Measurements from ENCODE around the gene CYP1B1. TPM values are rescaled to one million over a fixed set of nuclear protein-coding genes. Genes with fewer than 3 reads are reported as not detected.

Gene CYP1B1
- total and polyA plus RNA-seq, 2 of the 4 experiments (the other 2 are of a cell fraction), result 0.65 to 1.1 TPM

GRCh38 chr2:38093527-38094165 lies 17.7 kb upstream of the CYP1B1 start:
- ChIA-PET POLR2A (ENCODE audit: unreplicated experiment) (interaction anchor here (1.0 kb wide), 1 partner anchor 17 kb away, joined by 4 read pairs; no protein-coding TSS in a partner anchor), CTCF (no interaction called here)
- Histone ChIP-seq H2AK9ac (replicated peaks; ENCODE audit: low read depth, low read length, poor library complexity) (peak overlapping the region; percentile 7), H3K18ac (ENCODE audit: low read depth, low read length) (peak overlapping the region; percentile 48; the same call in 1 of the 2 replicates), H3K4me3 (ENCODE audit: insufficient read depth, low read depth, low read length) (no peak overlapping the region), H3K4ac (ENCODE audit: low read depth, low read length) (peak overlapping the region; percentile 72; the same call in 1 of the 2 replicates), H2BK15ac (ENCODE audit: low read depth, low read length) (peak overlapping the region; percentile 24; the same call in 1 of the 3 replicates), H2BK5ac (ENCODE audit: low read depth, low read length, poor library complexity, severe bottlenecking) (no peak overlapping the region), H3K9ac (ENCODE audit: low read depth, low read length) (no peak overlapping the region), H4K8ac (ENCODE audit: low read depth in 2 of 2, low read length in 2 of 2) (peak overlapping the region; percentile 7 to 55; a peak in 2 of 4 replicates), H4K91ac (ENCODE audit: insufficient read depth, low read depth, low read length) (peak overlapping the region; percentile 43; the same call in 1 of the 2 replicates), H3K4me2 (ENCODE audit: low read depth, low read length) (no peak overlapping the region), H3K79me1 (ENCODE audit: low read depth in 1 of 2, low read length in 2 of 2) (no peaks in the 10 kb centered on the region), H2AK5ac (ENCODE audit: low read depth, low read length) (peak overlapping the region; percentile 11), H3K27me3 (ENCODE audit: control insufficient read depth, insufficient read depth, low read length) (peaks cover 9% of the 10 kb centered on the region; the same call in 1 of the 2 replicates), H3K9me1 (ENCODE audit: insufficient read depth, low read length) (peaks cover 19% of the 10 kb centered on the region), H2BK120ac (ENCODE audit: low read depth, low read length) (peak overlapping the region; percentile 61), H3K14ac (replicated peaks; ENCODE audit: low read depth, low read length) (0 out of 2 replicates have a peak overlapping the region, but pooled peaks have one; percentile 35), H4K20me1 (ENCODE audit: insufficient read depth, low read length) (no peaks in the 10 kb centered on the region), H3K4me1 (ENCODE audit: control insufficient read depth, insufficient read depth, low read length) (peaks cover 21% of the 10 kb centered on the region), H3K23ac (ENCODE audit: low read depth, low read length) (no peak overlapping the region), H3K36me3 (ENCODE audit: control insufficient read depth, insufficient read depth, low read length) (no peaks in the 10 kb centered on the region), H3K9me3 (ENCODE audit: control insufficient read depth, insufficient read depth, low read length) (no peaks in the 10 kb centered on the region), H2BK20ac (ENCODE audit: low read depth, low read length) (peak overlapping the region; percentile 73), H3K56ac (ENCODE audit: extremely low read depth, insufficient read depth, low read length) (no peak overlapping the region), H3K27ac (ENCODE audit: insufficient read depth, low read length) (peak overlapping the region; percentile 38; the same call in 1 of the 2 replicates), H2AFZ (replicated peaks; ENCODE audit: low read length, poor library complexity) (no peak overlapping the region), H4K5ac (ENCODE audit: low read depth, low read length) (peak overlapping the region; percentile 19; the same call in 1 of the 2 replicates)
- dilution Hi-C loops (cut with HindIII; ENCODE audit: low sequenced_read_pairs, unreplicated experiment), result no loop called here
- DNase-seq, result no peak
- 100% methylated on average over 1 of the region's 1 CpG; no CpG with 5 or more reads in 1 of the 2 experiments for WGBS, 2 experiments (ENCODE audit: extremely low coverage in 2 of 2, insufficient read length in 1 of 2)
- intact Hi-C loops (cut with micrococcal nuclease), result no loop called here
- no peak for ATAC-seq (ENCODE audit: low read depth)
- in situ Hi-C loops (cut with MboI; ENCODE audit: low sequenced_read_pairs), result no loop called here
- no TSS peak for BruUV-seq (replicated peaks)
- TF ChIP-seq CEBPB (IDR thresholded peaks at IDR 0.05; ENCODE audit: low read depth, low read length) (no peak), ELK1 (IDR thresholded peaks at IDR 0.05; ENCODE audit: borderline replicate concordance, low read depth, low read length) (no peak), BHLHE40 (IDR thresholded peaks at IDR 0.05; ENCODE audit: low read depth, low read length) (no peak), POLR2A (IDR thresholded peaks at IDR 0.05; ENCODE audit: low read depth, low read length) (no peak), SMC3 (IDR thresholded peaks at IDR 0.05; ENCODE audit: low read depth, low read length) (no peak), USF2 (IDR thresholded peaks at IDR 0.05; ENCODE audit: low read depth, low read length) (no peak), CHD1 (IDR thresholded peaks at IDR 0.05; ENCODE audit: low read depth, low read length) (no peak), MAFK (IDR thresholded peaks at IDR 0.05; ENCODE audit: low read depth, low read length) (no peak), MAZ (IDR thresholded peaks at IDR 0.05; ENCODE audit: borderline replicate concordance, low read depth, low read length) (no peak), RCOR1 (IDR thresholded peaks at IDR 0.05; ENCODE audit: insufficient replicate concordance, low read length) (no peak), RFX5 (IDR thresholded peaks at IDR 0.05; ENCODE audit: low read depth, low read length) (no peak), CTCF (conservative IDR thresholded peaks at IDR 0.05; ENCODE audit: low read depth, low read length) (no peak), FOS (IDR thresholded peaks at IDR 0.05; ENCODE audit: low read depth, low read length) (no peak), RAD21 (IDR thresholded peaks at IDR 0.05; ENCODE audit: low read length) (no peak), NFE2L2 (IDR thresholded peaks at IDR 0.05; ENCODE audit: low read depth, low read length) (no peak)

Measured in IMR-90 (cell line).